Heart right ventricle (tissue), 16 donors: Measurements from ENCODE around the gene LCMT1. TPM values are rescaled to one million over a fixed set of nuclear protein-coding genes. Genes with fewer than 3 reads are reported as not detected.

Experiments used
- ATAC-seq, 8 donors: fragments of 200-7000 bp; cut with Tn5 transposase; one replicate each; pipeline ENCODE4 v1.9.1; 2020; ENCODE audit warnings: mild to moderate bottlenecking in 8 of 8, moderate library complexity in 8 of 8, moderate number of reproducible peaks in 1 of 8
- DNase-seq, 2 donors: peaks; one replicate each; pipeline ENCODE4 v3.0.0-alpha.2; 2020
- H3K27ac ChIP-seq, 10 donors: fragments of 200-600 bp; sonication (generic) in 2 of 10; one replicate each; pipeline versions ENCODE4 v1.5.0 to v1.8.0; 2020 to 2022; ENCODE audit warnings: mild to moderate bottlenecking in 3 of 10
- H3K27me3 ChIP-seq, 7 donors: fragments of 200-600 bp; one replicate each; pipeline ENCODE4 v1.8.0; 2021 to 2022; ENCODE audit warnings: mild to moderate bottlenecking in 2 of 7
- H3K36me3 ChIP-seq, 9 donors: fragments of 200-600 bp; sonication (generic) in 1 of 9; one replicate each; pipeline versions ENCODE4 v1.5.0 to v1.8.0; 2020 to 2022; ENCODE audit warnings: mild to moderate bottlenecking in 2 of 9
- H3K4me1 ChIP-seq, 9 donors: fragments of 200-600 bp; sonication (generic) in 1 of 9; one replicate each; pipeline versions ENCODE4 v1.5.0 to v1.8.0; 2020 to 2022; ENCODE audit warnings: mild to moderate bottlenecking in 4 of 9
- H3K4me3 ChIP-seq, 10 donors: fragments of 200-600 bp; sonication (generic) in 2 of 10; one replicate each; pipeline versions ENCODE4 v1.5.0 to v1.8.0; 2020 to 2022; ENCODE audit warnings: mild to moderate bottlenecking in 7 of 10, moderate library complexity in 2 of 10
- H3K9me3 ChIP-seq, 11 donors: fragments of 200-600 bp in 10 of 11; sonication (generic) in 2 of 11; one replicate each; pipeline versions ENCODE4 v1.5.0 to v1.8.0; 2013 to 2022; ENCODE audit warnings: mild to moderate bottlenecking in 2 of 11, control low read depth in 1 of 11, moderate library complexity in 1 of 11
- CTCF ChIP-seq, 9 donors: fragments of 200-600 bp; sonication (generic) in 2 of 9; IDR thresholded peaks; one replicate each; pipeline versions ENCODE4 v1.5.0 to v1.8.0; 2021 to 2022; ENCODE audit warnings: antibody characterized with exemption in 9 of 9, mild to moderate bottlenecking in 5 of 9, moderate library complexity in 1 of 9
- WGBS, 2 donors: extraction: QIAGEN DNeasy Blood & Tissue Kit; methylation state at CpG; one replicate each; pipeline ENCODE4 v1.1.7; 2013; ENCODE audit warnings: inconsistent platforms in 1 of 2; 5-methylcytosine and 5-hydroxymethylcytosine counted together
- intact Hi-C, 10 donors: fragments of 100-400 bp; cut with DNase I; formaldehyde crosslinking; loops; one replicate each; pipeline versions ENCODE4 v1.11.1 to v1.14.2; 2022
- polyA plus RNA-seq, 2 donors: library from polyadenylated mRNA; stranded (reverse); fragments of 200-250 nt; gene quantifications; one replicate each; pipeline ENCODE4 v1.2.3, GENCODE V29; 2013
- total RNA-seq, 10 donors: library from RNA; stranded (reverse); fragmentation: NEBNext Ultra II Directional in 3 of 10; extraction: Animal tissue kit (Norgen Biotek cat#: 25700) in 3 of 10; gene quantifications; one replicate each; pipeline versions ENCODE4 v1.2.1 to v1.2.4, GENCODE V29; 2021 to 2023
- donor health status: Arrhythmogenic right ventricular cardiomyopathy.
- donor health status: ischemic (EF 13 %, LVEDD 7.1; RV severe dilation, severe dysfunction).
- donor health status: healthy with polysubstance abuse.
- donor health status: DM: no; HTN: yes; CAD: no.
- donor health status: DM: no; HTN: no; CAD: no.
- donor health status: ischemic (EF 25% LVEDD 6.9; RV normal size, moderate dysfunction).
- donor health status: ischemic (EF 25% LVEDD 5.7; RV mildly dilated, moderate dysfunction).
- donor health status: healthy.
- donor health status: DM: yes; HTN: yes; CAD: no.
- donor health status: Ischemic cardiomyopathy.
- donor health status: ischemic (EF 35%, LVEDD 5.7; RV mildly dilated, moderate dysfunction).
- donor health status: nonischemic (EF 11% LVEDD 7.7; RV severe dilation, severe dysfunction).
- donor health status: DM: yes; HTN: yes; CAD: no.
- donor health status: PGD.
- donor health status: ischemic (EF 29% LVEDD 5.4; RV normal size, mild dysfunction).
- donor health status: nonischemic (EF 23%, LVEDD 6.1; RV moderate dilation, normal function).

LCMT1 gene
- total and polyA plus RNA-seq, 12 donors: 36.2 to 49.1 (median 44.2) TPM

DNA sequence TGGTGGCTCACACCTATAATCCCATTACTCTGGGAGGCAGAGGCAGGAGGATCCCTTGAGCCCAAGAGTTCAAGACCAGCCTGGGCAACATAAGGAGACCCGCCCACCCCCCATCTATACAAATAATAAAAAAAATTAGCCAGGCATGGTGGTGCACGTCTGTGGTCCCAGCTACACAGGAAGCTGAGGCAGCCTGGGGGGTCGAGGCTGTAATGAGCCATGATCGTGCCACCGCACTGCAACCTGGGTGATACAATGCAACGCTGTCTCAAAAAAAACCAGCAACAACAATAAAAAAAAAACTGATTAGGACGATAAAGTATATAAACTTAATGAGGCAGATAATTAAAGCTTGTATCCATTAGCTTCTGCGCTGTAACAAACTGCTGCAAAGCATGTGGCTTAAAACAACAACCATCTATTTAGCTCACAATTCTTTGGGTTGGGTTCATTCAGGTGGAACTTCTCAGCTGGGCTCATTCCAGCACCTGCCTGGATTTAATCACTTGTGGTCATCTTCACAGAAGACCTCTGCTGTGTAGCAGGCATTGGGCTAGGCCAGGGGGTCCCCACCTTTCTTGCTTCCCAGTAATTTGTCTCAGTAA, 45.8 kb downstream of the LCMT1 start:
- H3K4me3 ChIP-seq: no peak overlapping the region
- no peaks in the 10 kb centered on the region for H3K9me3 ChIP-seq
- ATAC-seq: no peak
- H3K27me3 ChIP-seq: no peaks in the 10 kb centered on the region
- no peak for TF ChIP-seq CTCF (IDR thresholded peaks at IDR 0.05)
- H3K27ac ChIP-seq: no peak overlapping the region
- DNase-seq: no peak
- intact Hi-C loops: no loop called here
- H3K36me3 ChIP-seq: peaks cover 0 to 99% (median 19%) of the 10 kb centered on the region in 9 donors
- H3K4me1 ChIP-seq: peaks cover 0 to 3% (median 0%) of the 10 kb centered on the region in 9 donors
- WGBS, 2 donors: 94% methylated on average over 8 of the region's 8 CpGs

DNA sequence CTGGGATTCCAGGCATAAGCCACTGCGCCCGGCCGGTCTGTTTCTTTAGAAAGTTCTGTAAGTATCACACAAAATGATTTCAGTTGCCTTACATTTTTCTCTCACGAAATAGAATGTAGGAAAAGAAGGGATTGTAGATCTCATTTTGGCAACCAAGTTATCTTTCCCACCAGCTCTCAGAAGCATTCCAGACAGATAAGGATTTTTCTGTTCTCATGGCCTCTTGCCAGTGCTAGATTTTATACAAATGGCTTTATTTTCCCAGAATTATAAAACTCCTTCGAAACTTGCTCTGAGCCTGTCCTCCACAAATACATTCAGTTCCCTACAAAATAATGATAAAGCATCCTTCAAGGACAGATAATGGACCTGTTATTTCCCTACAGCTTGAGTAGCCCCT, 46.9 kb downstream of the LCMT1 start:
- no peak overlapping the region for H3K4me3 ChIP-seq
- peak overlapping the region in 1 of 10 donors; percentile 25 for H3K27ac ChIP-seq
- DNase-seq: no peak
- peaks cover 0 to 98% (median 25%) of the 10 kb centered on the region in 9 donors for H3K36me3 ChIP-seq
- WGBS, 2 donors: 74% methylated on average over 5 of the region's 5 CpGs
- no peak for TF ChIP-seq CTCF (IDR thresholded peaks at IDR 0.05)
- no peak for ATAC-seq
- intact Hi-C loops: no loop called here
- no peaks in the 10 kb centered on the region for H3K9me3 ChIP-seq
- peaks cover 0 to 3% (median 0%) of the 10 kb centered on the region in 9 donors for H3K4me1 ChIP-seq
- H3K27me3 ChIP-seq: no peaks in the 10 kb centered on the region

DNA sequence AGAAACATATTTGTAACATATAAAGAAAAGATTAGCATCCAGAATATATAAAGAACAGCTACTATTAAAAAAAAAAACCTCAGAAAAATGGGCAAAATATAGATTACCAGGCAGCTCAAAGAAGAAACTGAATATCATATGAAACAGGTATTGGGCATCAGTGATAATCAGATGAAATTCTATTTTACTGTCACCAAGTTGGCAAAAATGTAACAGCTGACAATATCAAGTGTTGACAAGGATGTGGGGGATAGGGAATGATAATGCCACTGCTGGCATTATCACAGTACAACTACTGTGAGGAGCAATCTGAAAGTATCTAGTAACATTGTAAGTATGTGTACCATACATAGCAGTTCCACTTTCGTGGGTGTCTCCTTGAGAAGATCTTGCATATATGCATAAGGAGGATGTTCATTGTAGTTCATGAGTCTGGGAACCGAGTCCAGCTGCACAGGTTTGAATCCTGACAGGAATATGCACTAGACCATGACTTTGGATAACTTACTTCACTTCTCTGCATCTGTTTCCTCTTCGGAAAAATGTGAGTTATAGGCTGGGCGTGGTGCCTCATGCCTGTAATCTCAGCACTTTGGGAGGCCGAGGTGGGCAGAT, 50.3 kb downstream of the LCMT1 start:
- no peak for TF ChIP-seq CTCF (IDR thresholded peaks at IDR 0.05)
- H3K4me1 ChIP-seq: peaks cover 0 to 3% (median 0%) of the 10 kb centered on the region in 9 donors
- DNase-seq (no peak), ATAC-seq (no peak)
- intact Hi-C loops: no loop called here
- no peak overlapping the region for H3K4me3 ChIP-seq
- WGBS, 2 donors: 95 to 98% methylated on average over 5 of the region's 5 CpGs
- no peaks in the 10 kb centered on the region for H3K27me3 ChIP-seq
- no peak overlapping the region for H3K27ac ChIP-seq
- H3K9me3 ChIP-seq: no peaks in the 10 kb centered on the region
- H3K36me3 ChIP-seq: peaks cover 0 to 100% (median 43%) of the 10 kb centered on the region in 9 donors

DNA sequence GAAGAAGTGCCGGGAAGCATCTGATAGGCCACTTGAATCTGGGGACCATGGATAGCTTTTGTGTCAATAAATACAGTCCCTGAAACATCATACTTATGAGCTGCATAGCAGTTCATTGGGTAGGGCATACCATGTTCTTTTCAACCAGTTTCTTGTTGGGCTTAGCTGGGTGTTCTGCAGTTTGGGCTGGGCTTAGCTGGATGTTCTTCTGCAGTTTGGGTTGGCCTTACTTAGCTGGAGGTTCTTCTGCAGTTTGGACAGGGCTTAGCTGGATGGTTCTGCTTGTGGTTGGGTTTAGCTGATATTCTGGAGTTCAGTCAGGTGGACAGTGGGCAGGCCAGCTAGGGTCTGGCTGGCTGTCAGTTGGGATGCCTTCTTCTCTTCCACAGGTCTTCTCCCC, 52.1 kb downstream of the LCMT1 start:
- no peak overlapping the region for H3K4me3 ChIP-seq
- intact Hi-C loops: no loop called here
- no peaks in the 10 kb centered on the region for H3K27me3 ChIP-seq
- 97 to 100% methylated on average over 1 of the region's 1 CpG for WGBS, 2 donors
- DNase-seq: no peak
- no peak overlapping the region for H3K27ac ChIP-seq
- H3K36me3 ChIP-seq: peaks cover 0 to 100% (median 55%) of the 10 kb centered on the region in 9 donors
- TF ChIP-seq CTCF (IDR thresholded peaks at IDR 0.05): no peak
- ATAC-seq: no peak
- H3K4me1 ChIP-seq: no peaks in the 10 kb centered on the region
- H3K9me3 ChIP-seq: no peaks in the 10 kb centered on the region
